Astrocyte (in vitro differentiated cells and primary cell): ENCODE results near the gene KLHL26. TPM values are rescaled to one million over a fixed set of nuclear protein-coding genes. Genes with fewer than 3 reads are reported as not detected.

Experiments used
- DNase-seq: peaks from one replicate; pipeline ENCODE4 v3.0.0-alpha.2; 2010; ENCODE audit warnings: low read depth
- FAIRE-seq: peaks from 2 replicates; lab custom pipeline; 2011; peaks lifted over from hg19 to GRCh38; lab: Jason Lieb, UNC
- H2AFZ ChIP-seq: 2 replicates; pipeline ENCODE4 v1.6.0; 2012; ENCODE audit warnings: low read depth, low read length, inconsistent platforms
- H3K27ac ChIP-seq: 2 replicates; pipeline ENCODE4 v1.5.1; 2011; ENCODE audit warnings: low read depth, low read length, inconsistent platforms
- H3K27me3 ChIP-seq: 2 replicates; pipeline ENCODE4 v1.6.0; 2011; ENCODE audit warnings: low read length, inconsistent platforms; ENCODE audit not compliant: insufficient read depth
- H3K36me3 ChIP-seq: 2 replicates; pipeline ENCODE4 v1.5.1; 2011; ENCODE audit warnings: low read length, inconsistent platforms; ENCODE audit not compliant: insufficient read depth
- H3K4me1 ChIP-seq: 2 replicates; pipeline ENCODE4 v1.5.1; 2011; ENCODE audit warnings: low read length, inconsistent platforms; ENCODE audit not compliant: insufficient read depth
- H3K4me2 ChIP-seq: 2 replicates; pipeline ENCODE4 v1.6.0; 2012; ENCODE audit warnings: low read length, inconsistent platforms
- H3K4me3 ChIP-seq: 2 replicates; pipeline ENCODE4 v1.5.1; 2011; ENCODE audit warnings: low read depth, mild to moderate bottlenecking, low read length, inconsistent platforms; ENCODE audit not compliant: insufficient read depth
- H3K79me2 ChIP-seq: 2 replicates; pipeline ENCODE4 v1.6.0; 2012; ENCODE audit warnings: mild to moderate bottlenecking, low read length, inconsistent platforms; ENCODE audit not compliant: insufficient read depth
- H3K9ac ChIP-seq: 2 replicates; pipeline ENCODE4 v1.6.0; 2012; ENCODE audit warnings: mild to moderate bottlenecking, low read length, inconsistent platforms
- H3K9me3 ChIP-seq: 2 replicates; pipeline ENCODE4 v1.5.1; 2012; ENCODE audit warnings: low read depth, mild to moderate bottlenecking, low read length, inconsistent platforms; ENCODE audit not compliant: insufficient read depth
- H4K20me1 ChIP-seq: 2 replicates; pipeline ENCODE4 v1.6.0; 2012; ENCODE audit warnings: low read length, inconsistent platforms; ENCODE audit not compliant: insufficient read depth
- H3K27ac Mint-ChIP-seq: one replicate; pipeline ENCODE4 v1.8.0; 2021; ENCODE audit warnings: mild to moderate bottlenecking, mixed read lengths; ENCODE audit not compliant: unreplicated experiment
- H3K27me3 Mint-ChIP-seq: one replicate; pipeline ENCODE4 v1.8.0; 2021; ENCODE audit warnings: low read depth, mixed read lengths; ENCODE audit not compliant: unreplicated experiment
- H3K36me3 Mint-ChIP-seq: one replicate; pipeline ENCODE4 v1.8.0; 2021; ENCODE audit warnings: low read depth, mixed read lengths; ENCODE audit not compliant: unreplicated experiment
- H3K4me1 Mint-ChIP-seq: one replicate; pipeline ENCODE4 v1.8.0; 2021; ENCODE audit warnings: low read depth, mixed read lengths; ENCODE audit not compliant: unreplicated experiment
- H3K4me3 Mint-ChIP-seq: one replicate; pipeline ENCODE4 v1.8.0; 2021; ENCODE audit warnings: mild to moderate bottlenecking, moderate library complexity, mixed read lengths; ENCODE audit not compliant: unreplicated experiment
- H3K9me3 Mint-ChIP-seq: one replicate; pipeline ENCODE4 v1.8.0; 2021; ENCODE audit warnings: mild to moderate bottlenecking, mixed read lengths; ENCODE audit not compliant: unreplicated experiment
- EZH2 ChIP-seq: IDR thresholded peaks from 2 replicates; pipeline ENCODE4 v1.6.1; 2012; ENCODE audit warnings: mild to moderate bottlenecking, low read length, inconsistent platforms; ENCODE audit not compliant: insufficient read depth
- total RNA-seq: library from RNA; stranded (reverse); gene quantifications from 2 replicates; pipeline ENCODE4 v1.2.1, GENCODE V29; 2021
- TF ChIP-seq, protein P1 (sequence below): IDR thresholded peaks from 2 replicates; pipeline ENCODE4 v1.5.1; 2011; ENCODE audit warnings: low read depth, mild to moderate bottlenecking, inconsistent platforms, low read length, moderate library complexity; ENCODE audit not compliant: insufficient read depth

Gene KLHL26
- total RNA-seq, 1 donor from 2014 or later: 4.4 TPM

GRCh38 chr19:18610556-18611326 lies 26.1 kb upstream of the KLHL26 start:
- FAIRE-seq: no peak
- H3K4me3 ChIP-seq: no peak overlapping the region
- H3K4me3 Mint-ChIP-seq: peak overlapping the region; percentile 70

DNA sequence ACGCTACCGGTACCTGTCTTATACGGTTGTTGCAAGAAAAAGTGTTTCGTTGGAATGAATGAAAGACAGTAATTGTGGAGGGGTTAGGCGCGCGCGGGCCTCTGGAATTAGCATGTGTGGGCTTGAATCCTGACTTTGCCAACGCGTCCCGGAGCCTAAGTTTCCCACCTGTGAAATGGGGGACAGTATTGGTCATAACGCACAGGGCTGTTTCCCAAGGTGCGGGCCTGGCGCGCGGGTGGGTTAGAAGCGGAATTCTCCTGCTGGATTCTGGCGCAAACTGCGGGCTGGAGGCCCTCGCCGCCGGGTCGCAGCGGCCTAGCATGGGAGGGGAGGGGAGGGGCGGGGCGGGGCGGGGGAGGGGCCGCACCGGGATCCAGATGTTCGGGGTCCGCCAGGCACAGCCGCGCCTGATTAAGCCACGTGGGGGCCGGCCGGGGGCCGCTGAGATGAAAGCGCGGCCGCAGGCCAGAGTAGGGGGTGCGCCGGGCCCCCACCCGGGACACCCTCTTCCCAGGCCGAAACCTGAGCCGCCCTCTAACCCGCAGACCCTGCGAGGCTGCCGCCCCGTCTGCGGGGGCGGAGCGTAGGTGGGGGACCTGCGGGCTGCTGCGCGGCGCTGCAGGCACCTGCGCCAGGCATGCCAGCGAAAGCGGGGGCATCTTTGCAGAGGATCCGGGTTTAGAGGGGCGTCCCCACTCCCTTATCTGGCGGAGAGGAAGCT lies 25.3 kb upstream of the KLHL26 start:
- Histone ChIP-seq H3K79me2 (no peaks in the 10 kb centered on the region), H3K9me3 (peaks cover 2% of the 10 kb centered on the region), H3K9ac (no peak overlapping the region), H4K20me1 (peaks cover 19% of the 10 kb centered on the region), H3K27ac (no peak overlapping the region), H3K4me3 (no peak overlapping the region), H3K4me2 (peak overlapping the region; percentile 14), H3K4me1 (peaks cover 9% of the 10 kb centered on the region), H3K27me3 (peaks cover 62% of the 10 kb centered on the region), H3K36me3 (no peaks in the 10 kb centered on the region), H2AFZ (no peak overlapping the region)
- H3K27me3 Mint-ChIP-seq: peaks cover 64% of the 10 kb centered on the region
- H3K27ac Mint-ChIP-seq: no peak overlapping the region
- TF ChIP-seq, protein P1, sequence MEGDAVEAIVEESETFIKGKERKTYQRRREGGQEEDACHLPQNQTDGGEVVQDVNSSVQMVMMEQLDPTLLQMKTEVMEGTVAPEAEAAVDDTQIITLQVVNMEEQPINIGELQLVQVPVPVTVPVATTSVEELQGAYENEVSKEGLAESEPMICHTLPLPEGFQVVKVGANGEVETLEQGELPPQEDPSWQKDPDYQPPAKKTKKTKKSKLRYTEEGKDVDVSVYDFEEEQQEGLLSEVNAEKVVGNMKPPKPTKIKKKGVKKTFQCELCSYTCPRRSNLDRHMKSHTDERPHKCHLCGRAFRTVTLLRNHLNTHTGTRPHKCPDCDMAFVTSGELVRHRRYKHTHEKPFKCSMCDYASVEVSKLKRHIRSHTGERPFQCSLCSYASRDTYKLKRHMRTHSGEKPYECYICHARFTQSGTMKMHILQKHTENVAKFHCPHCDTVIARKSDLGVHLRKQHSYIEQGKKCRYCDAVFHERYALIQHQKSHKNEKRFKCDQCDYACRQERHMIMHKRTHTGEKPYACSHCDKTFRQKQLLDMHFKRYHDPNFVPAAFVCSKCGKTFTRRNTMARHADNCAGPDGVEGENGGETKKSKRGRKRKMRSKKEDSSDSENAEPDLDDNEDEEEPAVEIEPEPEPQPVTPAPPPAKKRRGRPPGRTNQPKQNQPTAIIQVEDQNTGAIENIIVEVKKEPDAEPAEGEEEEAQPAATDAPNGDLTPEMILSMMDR: no peak
- peak; percentile 49 for TF ChIP-seq EZH2
- DNase-seq: no peak
- peak overlapping the region; percentile 70 for H3K4me3 Mint-ChIP-seq
- FAIRE-seq: no peak
- peaks cover 5% of the 10 kb centered on the region for H3K4me1 Mint-ChIP-seq
- peaks cover 8% of the 10 kb centered on the region for H3K9me3 Mint-ChIP-seq
- no peaks in the 10 kb centered on the region for H3K36me3 Mint-ChIP-seq

More at GRCh38 chr19:18610556-18611326, 26.1 kb upstream of the KLHL26 start:
- peaks cover 4% of the 10 kb centered on the region for H3K9me3 Mint-ChIP-seq
- Histone ChIP-seq H3K4me1 (peaks cover 9% of the 10 kb centered on the region), H3K9ac (no peak overlapping the region), H3K9me3 (no peaks in the 10 kb centered on the region), H3K27me3 (peaks cover 62% of the 10 kb centered on the region), H3K4me2 (peak overlapping the region; percentile 14), H4K20me1 (peaks cover 19% of the 10 kb centered on the region), H3K27ac (no peak overlapping the region), H2AFZ (no peak overlapping the region), H3K79me2 (no peaks in the 10 kb centered on the region), H3K36me3 (no peaks in the 10 kb centered on the region)
- H3K36me3 Mint-ChIP-seq: no peaks in the 10 kb centered on the region
- H3K27me3 Mint-ChIP-seq: peaks cover 59% of the 10 kb centered on the region
- peaks cover 5% of the 10 kb centered on the region for H3K4me1 Mint-ChIP-seq
- no peak for DNase-seq
- no peak overlapping the region for H3K27ac Mint-ChIP-seq
- TF ChIP-seq, protein P1: no peak
- TF ChIP-seq EZH2: peak; percentile 83
